ENCODE measurements around the gene IFT43.

IFT43 gene

DNA sequence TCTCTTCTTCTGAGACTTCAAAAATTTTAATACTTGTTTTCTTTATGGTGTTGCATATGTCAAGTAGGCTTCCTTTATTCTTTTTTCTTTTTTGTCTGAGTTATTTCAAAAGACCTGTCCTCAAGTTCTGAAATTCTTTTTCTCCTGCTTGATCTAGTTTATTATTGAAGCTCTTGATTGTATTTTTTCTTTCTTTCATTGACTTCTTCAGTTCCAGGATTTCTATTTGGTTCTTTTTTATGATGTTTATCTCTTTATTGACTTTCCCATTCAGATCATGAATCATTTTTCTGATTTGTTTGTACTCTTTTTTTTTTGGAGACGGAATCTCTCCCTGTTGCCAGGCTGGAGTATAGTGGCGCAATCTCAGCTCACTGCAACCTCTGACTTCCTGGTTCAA, 34.1 kb downstream of the IFT43 start:
- DNase-seq = no peak

GRCh38 chr14:76022991-76023390, 37.4 kb downstream of the IFT43 start:
- DNase-seq = no peak

DNA sequence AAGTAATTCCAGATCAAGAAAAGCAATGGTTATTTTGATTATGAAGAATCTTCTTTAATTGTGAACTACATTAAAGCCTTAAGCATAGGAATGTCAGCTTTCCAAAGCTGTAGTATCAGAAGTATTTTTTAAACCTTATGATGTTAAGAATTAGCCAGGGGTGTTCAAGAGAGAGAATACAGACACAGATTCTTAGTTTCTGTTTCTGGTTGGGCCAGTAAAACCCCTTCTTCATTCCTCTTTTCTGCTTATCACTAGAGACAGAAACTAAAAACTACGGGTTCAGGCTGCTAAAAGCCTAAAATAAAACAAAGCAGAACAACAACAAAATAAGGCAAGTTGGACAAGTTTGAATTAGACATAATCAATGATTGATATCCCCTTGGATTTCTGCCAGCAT, 38.2 kb downstream of the IFT43 start:
- DNase-seq = no peak

DNA sequence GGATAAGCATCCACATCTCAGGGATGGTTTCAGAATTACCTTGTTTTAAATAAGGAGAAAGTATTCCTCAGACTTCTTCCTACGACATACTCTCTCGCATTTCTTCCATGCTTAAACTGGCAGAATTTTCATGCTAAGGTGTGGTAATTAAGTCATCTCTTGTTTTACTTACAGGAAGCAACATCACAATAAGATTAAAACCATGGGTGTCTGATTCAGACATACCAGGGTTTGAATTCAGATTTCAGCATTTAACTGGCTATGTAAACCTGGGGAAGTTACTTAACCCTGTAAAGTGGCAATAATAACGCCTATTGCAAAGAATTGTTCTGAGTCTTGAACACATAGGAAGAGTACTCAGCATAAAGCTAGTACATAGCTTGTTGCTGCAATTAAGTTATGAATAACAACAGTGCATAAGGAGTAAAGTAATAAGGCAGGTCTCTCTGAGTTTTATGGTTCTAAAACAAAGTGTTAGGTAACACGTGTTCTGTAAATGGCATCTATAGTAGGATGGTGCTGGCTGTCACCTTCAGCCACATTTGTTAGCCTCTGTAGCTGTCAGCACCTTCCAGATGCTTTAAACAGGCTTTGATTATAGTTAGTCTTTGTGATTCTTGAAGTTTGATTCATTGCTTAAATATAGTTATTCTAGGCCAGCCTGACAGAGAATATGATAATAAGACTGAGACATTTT, 38.8 kb downstream of the IFT43 start:
- no peak for DNase-seq

DNA sequence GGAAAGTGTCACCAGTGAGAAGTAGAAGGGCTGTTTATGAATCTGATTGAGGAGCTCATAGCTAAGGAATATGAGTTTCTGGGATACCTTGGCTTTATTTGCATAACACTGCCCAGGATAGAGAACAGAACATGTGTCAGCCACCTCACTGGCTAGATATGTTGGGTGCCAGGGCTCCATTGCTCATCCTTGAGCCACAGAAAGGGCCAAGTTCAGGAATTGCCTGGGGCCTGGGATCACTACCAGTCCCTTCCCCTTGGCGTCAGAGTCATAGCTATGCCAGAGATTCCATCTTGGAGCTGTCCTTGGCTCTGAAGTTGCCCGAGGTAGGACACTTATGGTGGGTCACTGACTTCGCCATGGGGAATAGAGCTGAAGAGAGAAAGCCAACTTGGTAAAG, 49.0 kb downstream of the IFT43 start:
- DNase-seq = no peak

- DNase-seq = no peak
These were observed 55.1 kb downstream of the IFT43 start for GRCh38 chr14:76040704-76041103.

DNA sequence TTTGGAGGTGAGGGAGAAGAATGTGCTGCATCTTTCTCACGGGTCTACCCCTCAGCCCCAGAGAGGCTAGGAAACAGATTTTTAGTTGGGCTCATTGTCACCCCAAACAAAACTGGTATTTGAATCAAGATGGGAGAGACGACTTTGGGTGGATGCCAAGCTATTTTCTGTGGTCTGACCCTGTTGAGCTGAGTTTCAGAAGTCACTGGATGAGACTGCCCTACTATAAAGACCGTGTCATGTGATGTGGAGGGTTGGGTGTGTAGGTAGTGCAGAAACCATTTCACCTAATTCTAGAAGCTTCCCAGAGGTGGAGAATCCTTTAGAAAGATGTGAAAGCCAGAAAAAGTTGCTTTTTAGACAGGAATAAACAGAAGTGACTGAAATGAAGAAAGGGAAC, 60.2 kb downstream of the IFT43 start:
- DNase-seq = no peak

DNA sequence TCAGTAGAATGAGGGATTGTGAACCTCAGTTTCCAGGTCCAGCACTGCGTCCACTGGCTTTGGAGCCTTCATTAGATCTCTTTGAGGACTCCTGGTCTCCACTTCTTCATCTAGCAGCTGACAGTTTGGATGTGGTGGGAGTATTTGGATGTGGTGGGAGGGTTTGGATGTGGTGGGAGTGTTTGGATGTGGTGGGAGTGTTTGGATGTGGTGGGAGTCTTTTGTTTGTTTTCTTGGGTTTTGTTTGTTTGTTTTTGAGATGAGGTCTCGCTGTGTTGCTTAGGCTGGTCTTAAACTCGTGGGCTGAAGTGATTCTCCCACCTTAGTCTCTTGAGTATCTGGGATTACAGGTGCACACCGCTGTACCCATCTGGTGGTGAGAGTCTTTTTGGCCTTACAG, 64.7 kb downstream of the IFT43 start:
- DNase-seq = no peak

DNA sequence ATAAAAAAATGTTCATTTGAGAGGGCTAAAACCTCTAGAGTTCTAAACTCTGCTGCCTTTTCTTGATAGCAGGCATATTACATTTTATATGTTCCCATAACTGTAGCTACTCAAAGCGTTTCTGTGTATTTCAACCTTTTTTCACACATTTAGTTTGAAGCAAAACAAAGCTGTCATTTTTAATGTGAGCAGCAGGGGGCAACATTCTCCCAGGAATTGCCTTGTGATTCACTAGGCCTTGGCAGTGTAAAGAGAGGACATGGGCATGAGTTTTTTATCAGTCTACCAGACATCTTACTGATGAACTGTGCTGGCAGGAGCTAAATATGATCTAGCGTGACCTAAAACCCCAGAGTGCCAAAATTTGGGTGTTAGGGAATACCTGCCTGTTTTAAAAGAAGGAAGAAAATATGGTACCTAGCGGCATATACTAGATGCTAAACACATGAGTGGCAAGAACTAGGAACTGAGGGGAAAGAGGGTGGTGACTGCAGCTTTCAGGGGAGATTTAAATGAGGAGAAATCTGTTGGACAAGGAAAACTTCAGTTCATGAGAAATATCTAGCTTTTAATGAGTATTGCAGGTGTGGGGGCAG, 65.3 kb downstream of the IFT43 start:
- peak; percentile 6 for DNase-seq

DNA sequence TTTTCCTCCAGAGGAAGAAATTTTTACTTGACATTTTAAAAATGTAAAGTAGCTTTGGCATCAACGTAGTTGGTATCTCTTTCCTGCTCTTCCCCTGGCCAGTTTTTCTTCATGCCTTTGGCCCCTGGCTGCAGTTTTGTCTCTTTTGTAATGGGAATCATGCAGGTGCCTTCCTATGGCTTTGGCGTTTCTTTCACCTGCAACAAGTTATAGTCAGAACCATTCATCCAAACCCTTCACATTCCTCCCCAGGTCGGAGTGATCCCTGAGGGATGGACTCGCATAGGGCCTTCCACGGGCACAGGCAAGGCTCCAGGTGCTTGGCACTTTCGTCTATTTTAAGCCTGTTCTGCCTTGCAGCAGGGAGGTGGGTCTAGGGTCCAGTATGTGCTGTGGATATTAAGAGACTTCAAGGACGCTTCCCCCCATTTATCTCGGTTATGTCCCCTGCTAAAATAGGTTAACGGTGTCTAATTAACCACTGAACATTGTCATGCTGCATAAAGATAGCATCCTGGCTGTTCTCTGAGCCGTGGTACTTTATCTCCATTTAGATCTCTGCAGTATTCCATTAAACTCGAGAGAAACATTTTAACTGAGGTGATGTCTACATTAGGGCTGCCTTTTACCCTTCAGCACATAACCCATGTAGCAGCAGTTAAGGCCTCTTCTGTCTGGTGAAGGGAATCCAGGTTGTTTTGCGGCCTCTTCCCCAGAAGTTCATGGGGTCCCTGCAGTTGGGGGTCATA, 66.3 kb downstream of the IFT43 start:
- DNase-seq = no peak

GRCh38 chr14:76053572-76054355, 68.2 kb downstream of the IFT43 start:
- DNase-seq = no peak

DNA sequence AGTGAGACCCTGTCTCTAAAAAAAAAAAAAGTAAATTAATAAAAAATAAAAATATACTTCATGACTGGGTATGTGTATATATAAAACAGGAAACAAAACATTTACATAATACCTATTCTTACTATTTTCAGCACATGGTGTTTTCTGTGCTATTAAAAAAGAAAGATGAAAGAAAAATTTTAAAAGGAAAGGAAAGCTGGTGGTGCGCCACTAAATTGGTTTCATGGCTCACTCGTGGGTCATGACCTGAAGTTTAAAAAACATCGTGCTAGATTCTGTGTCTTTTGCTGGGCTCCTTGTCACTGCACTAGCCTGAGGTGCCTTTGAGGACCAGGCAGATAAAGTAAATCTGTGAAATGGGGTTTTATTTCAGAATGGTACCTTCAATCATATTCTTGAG, 69.8 kb downstream of the IFT43 start:
- no peak for DNase-seq

GRCh38 chr14:76056128-76056527, 70.6 kb downstream of the IFT43 start:
- no peak for DNase-seq

DNA sequence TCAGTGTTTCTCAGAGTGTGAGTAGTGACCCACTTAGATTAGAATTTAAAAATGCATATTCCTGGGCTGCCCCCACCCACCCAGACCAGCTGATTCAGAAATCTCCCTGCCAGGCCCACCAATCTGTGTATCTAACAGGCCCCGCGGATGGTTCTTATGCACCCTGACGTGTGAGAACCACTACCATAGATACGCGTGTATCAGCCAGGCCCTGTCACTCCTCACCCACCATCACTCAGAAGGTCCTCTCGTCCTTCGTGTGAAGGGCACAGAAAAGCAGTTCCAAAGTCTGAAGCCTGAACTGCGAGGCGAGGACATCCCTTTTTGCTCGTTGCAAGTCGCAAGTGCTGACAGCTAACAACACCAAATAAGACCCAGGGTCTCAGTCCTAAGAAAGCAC, 72.4 kb downstream of the IFT43 start:
- DNase-seq = no peak

GRCh38 chr14:76063327-76063726, 77.8 kb downstream of the IFT43 start:
- no peak for DNase-seq

GRCh38 chr14:76065519-76065918, 80.0 kb downstream of the IFT43 start:
- DNase-seq = no peak

DNA sequence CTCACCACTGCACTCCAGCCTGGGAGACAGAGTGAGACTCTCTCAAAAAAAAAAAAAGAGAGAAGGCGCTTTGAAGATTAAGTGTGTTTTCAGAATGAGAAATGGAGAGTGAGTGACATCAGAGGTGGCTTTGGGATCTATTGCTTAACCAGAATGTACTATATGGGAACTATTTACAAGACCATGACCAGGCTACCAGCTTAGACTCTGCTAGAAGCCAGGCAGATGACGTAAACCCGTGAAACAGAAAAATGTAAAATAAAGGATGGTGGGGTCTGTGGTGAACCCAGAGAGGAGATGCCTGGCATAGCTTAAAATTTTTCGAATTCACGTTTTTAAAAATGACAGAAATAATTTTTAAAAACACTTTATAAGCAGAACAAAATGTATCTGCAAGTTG, 82.0 kb downstream of the IFT43 start:
- DNase-seq = no peak

GRCh38 chr14:76073717-76074116, 88.2 kb downstream of the IFT43 start:
- DNase-seq = no peak

- no peak for DNase-seq
These were observed 91.8 kb downstream of the IFT43 start for GRCh38 chr14:76077340-76077739.

GRCh38 chr14:76078501-76078900, 92.9 kb downstream of the IFT43 start:
- DNase-seq = no peak

GRCh38 chr14:76080025-76080424, 94.5 kb downstream of the IFT43 start:
- no peak for DNase-seq

- DNase-seq = no peak
These were observed 94.9 kb downstream of the IFT43 start for GRCh38 chr14:76080471-76080870.

GRCh38 chr14:76081642-76082041, 96.1 kb downstream of the IFT43 start:
- DNase-seq = no peak
